Measurements from ENCODE around the gene APOE. TPM values are rescaled to one million over a fixed set of nuclear protein-coding genes. Genes with fewer than 3 reads are reported as not detected.

The APOE gene
- total RNA-seq, 4 donors from 2014 or later, result 7.8 to 44.4 (median 31.7) TPM

GRCh38 chr19:44948237-44948636 is 42.6 kb downstream of the APOE start:
- Histone ChIP-seq H3K4me1 (peaks cover 0 to 22% (median 5%) of the 10 kb centered on the region in 3 donors), H3K27ac (no peak overlapping the region), H3K4me3 (no peak overlapping the region), H3K36me3 (peaks cover 0 to 19% of the 10 kb centered on the region in 2 donors), H3K9me3 (no peaks in the 10 kb centered on the region), H3K27me3 (no peaks in the 10 kb centered on the region)
- 75 to 86% methylated on average over 2 to 4 of the region's 5 CpGs for WGBS, 2 donors (ENCODE audit: low coverage in 1 of 2)
- TF ChIP-seq CTCF (IDR thresholded peaks at IDR 0.05), result no peak
- no peak for TF ChIP-seq POLR2A (IDR thresholded peaks at IDR 0.05)
- no peak for ATAC-seq

- peaks cover 0 to 19% of the 10 kb centered on the region in 2 donors for H3K36me3 ChIP-seq
- no peak for TF ChIP-seq EP300 (IDR thresholded peaks at IDR 0.05)
- no peak for TF ChIP-seq CTCF (IDR thresholded peaks at IDR 0.05)
- TF ChIP-seq POLR2AphosphoS5 (IDR thresholded peaks at IDR 0.05), result no peak
- H3K4me3 ChIP-seq, result no peak overlapping the region
- H3K9me3 ChIP-seq, result no peaks in the 10 kb centered on the region
- H3K4me1 ChIP-seq, result peaks cover 0 to 28% (median 10%) of the 10 kb centered on the region in 3 donors
- ATAC-seq, result no peak
- WGBS, 2 donors (ENCODE audit: low coverage in 1 of 2), result no CpG with 5 or more reads among the region's 5 CpGs
- no peaks in the 10 kb centered on the region for H3K27me3 ChIP-seq
- H3K27ac ChIP-seq, result no peak overlapping the region
These were observed 43.3 kb downstream of the APOE start for GRCh38 chr19:44948763-44949374.

GRCh38 chr19:44949550-44949949 is 44.0 kb downstream of the APOE start:
- ATAC-seq, result no peak
- no peak for TF ChIP-seq EP300 (IDR thresholded peaks at IDR 0.05)
- no peak for TF ChIP-seq CTCF (IDR thresholded peaks at IDR 0.05)
- no peak for TF ChIP-seq POLR2A (IDR thresholded peaks at IDR 0.05)
- no peak for TF ChIP-seq POLR2AphosphoS5 (IDR thresholded peaks at IDR 0.05)

GRCh38 chr19:44951179-44952159 is 45.9 kb downstream of the APOE start:
- no peak for ATAC-seq
- Histone ChIP-seq H3K4me3 (no peak overlapping the region), H3K36me3 (peaks cover 0 to 19% of the 10 kb centered on the region in 2 donors), H3K9me3 (no peaks in the 10 kb centered on the region), H3K4me1 (peaks cover 6 to 45% (median 19%) of the 10 kb centered on the region in 3 donors), H3K27ac (peak overlapping the region in 3 of 4 donors; percentile 9 to 35 (median 23)), H3K27me3 (no peaks in the 10 kb centered on the region)
- WGBS, 2 donors (ENCODE audit: low coverage in 1 of 2), result 43 to 49% methylated on average over 6 to 9 of the region's 13 CpGs
- peak in 3 of 4 experiments; percentile 74 to 85 (median 83) for TF ChIP-seq CTCF (IDR thresholded peaks at IDR 0.05)
- TF ChIP-seq EP300 (IDR thresholded peaks at IDR 0.05), result no peak

More at GRCh38 chr19:44949550-44949949, 44.0 kb downstream of the APOE start:
- Histone ChIP-seq H3K9me3 (no peaks in the 10 kb centered on the region), H3K27me3 (no peaks in the 10 kb centered on the region), H3K4me1 (peaks cover 0 to 35% (median 13%) of the 10 kb centered on the region in 3 donors), H3K36me3 (peaks cover 0 to 19% of the 10 kb centered on the region in 2 donors), H3K27ac (no peak overlapping the region), H3K4me3 (no peak overlapping the region)
- 55 to 79% methylated on average over 2 to 7 of the region's 9 CpGs for whole genome bisulfite sequencing, 2 donors (ENCODE audit: low coverage in 1 of 2)

All from gastroesophageal sphincter (tissue), 4 donors.